Measurements from ENCODE around the gene CSTF1.

CSTF1 gene

DNA sequence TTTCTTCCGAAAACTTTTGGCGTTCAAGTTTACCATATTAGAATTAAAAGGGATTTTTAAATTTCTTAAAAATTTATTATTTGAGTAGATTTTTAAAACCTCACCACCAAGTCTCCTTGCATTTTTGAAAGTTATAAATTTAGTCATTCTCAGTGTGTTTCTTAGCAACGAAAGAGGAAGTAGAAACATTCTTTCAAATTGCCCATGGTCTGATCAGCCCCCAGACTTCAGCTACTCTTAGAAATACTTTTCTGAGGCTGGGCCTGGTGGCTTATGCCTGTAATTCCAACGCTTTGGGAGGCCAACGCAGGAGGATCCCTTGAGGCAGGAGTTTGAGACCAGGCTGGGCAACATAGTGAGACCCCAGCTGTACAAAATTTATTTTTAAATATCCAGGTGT, 60.9 kb downstream of the CSTF1 start:
- H3K4me3 ChIP-seq (ENCODE audit: control insufficient read depth, low read depth, low read length), result no peak overlapping the region
- DNase-seq (ENCODE audit: low read depth), result no peak
- TF ChIP-seq, protein P1, sequence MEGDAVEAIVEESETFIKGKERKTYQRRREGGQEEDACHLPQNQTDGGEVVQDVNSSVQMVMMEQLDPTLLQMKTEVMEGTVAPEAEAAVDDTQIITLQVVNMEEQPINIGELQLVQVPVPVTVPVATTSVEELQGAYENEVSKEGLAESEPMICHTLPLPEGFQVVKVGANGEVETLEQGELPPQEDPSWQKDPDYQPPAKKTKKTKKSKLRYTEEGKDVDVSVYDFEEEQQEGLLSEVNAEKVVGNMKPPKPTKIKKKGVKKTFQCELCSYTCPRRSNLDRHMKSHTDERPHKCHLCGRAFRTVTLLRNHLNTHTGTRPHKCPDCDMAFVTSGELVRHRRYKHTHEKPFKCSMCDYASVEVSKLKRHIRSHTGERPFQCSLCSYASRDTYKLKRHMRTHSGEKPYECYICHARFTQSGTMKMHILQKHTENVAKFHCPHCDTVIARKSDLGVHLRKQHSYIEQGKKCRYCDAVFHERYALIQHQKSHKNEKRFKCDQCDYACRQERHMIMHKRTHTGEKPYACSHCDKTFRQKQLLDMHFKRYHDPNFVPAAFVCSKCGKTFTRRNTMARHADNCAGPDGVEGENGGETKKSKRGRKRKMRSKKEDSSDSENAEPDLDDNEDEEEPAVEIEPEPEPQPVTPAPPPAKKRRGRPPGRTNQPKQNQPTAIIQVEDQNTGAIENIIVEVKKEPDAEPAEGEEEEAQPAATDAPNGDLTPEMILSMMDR (IDR thresholded peaks at IDR 0.05; ENCODE audit: control insufficient read depth, insufficient read depth, low read depth, low read length, missing control alignments), result no peak

DNA sequence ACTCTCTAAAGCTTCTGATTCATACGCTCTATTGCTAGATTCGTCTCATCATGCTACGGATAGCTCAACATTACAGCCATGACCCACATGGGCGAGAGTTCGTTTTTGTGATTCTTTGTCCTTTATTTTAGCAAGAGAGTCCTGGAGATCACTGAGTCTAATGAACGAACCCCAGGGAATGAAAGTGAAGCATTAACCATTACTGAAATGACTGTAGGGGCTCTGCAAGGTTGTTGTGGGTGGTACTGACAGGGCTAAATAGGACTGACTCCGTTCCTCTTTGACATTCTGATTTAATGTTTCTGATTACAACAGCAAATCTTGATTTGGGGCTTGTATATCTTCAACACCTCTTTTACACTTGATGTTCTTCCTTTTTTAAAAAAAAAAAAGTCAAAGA, 62.3 kb downstream of the CSTF1 start:
- DNase-seq (ENCODE audit: low read depth), result no peak
- TF ChIP-seq, protein P1 (IDR thresholded peaks at IDR 0.05; ENCODE audit: control insufficient read depth, insufficient read depth, low read depth, low read length, missing control alignments), result no peak
- H3K4me3 ChIP-seq (ENCODE audit: control insufficient read depth, low read depth, low read length), result no peak overlapping the region

All from AG09309 (cell line).